Astrocyte of the cerebellum (primary cell): ENCODE measurements around the gene DHRS7C.

Source experiments
- DNase-seq: peaks from one replicate; pipeline ENCODE4 v3.0.0-alpha.2; 2011; ENCODE audit warnings: low read depth
- H3K4me3 ChIP-seq: 2 replicates; pipeline ENCODE4 v1.5.1; 2011; ENCODE audit warnings: mild to moderate bottlenecking, low read depth, low read length, moderate library complexity
- CTCF ChIP-seq: IDR thresholded peaks from 2 replicates; pipeline ENCODE4 v1.5.1; 2012; ENCODE audit warnings: low read length, low read depth, moderate library complexity, mild to moderate bottlenecking; ENCODE audit errors: missing control alignments
- in situ Hi-C: cut with HindIII; loops from 2 replicates; pipeline ENCODE4 v1.10.0; 2017; ENCODE audit warnings: low sequenced_read_pairs

The DHRS7C gene

GRCh38 chr17:9818760-9819159, 27.4 kb upstream of the DHRS7C start:
- in situ Hi-C loops = no loop called here

GRCh38 chr17:9817086-9817485, 25.7 kb upstream of the DHRS7C start:
- H3K4me3 ChIP-seq = no peak overlapping the region
- no peak for TF ChIP-seq CTCF
- in situ Hi-C loops = no loop called here
- DNase-seq = peak; percentile 18

More at GRCh38 chr17:9818760-9819159, 27.4 kb upstream of the DHRS7C start:
- no peak overlapping the region for H3K4me3 ChIP-seq
- no peak for TF ChIP-seq CTCF
- no peak for DNase-seq

- DNase-seq = no peak
- no peak overlapping the region for H3K4me3 ChIP-seq
- no peak for TF ChIP-seq CTCF
- in situ Hi-C loops = no loop called here
These were observed 25.1 kb upstream of the DHRS7C start for GRCh38 chr17:9816472-9816871.

- no peak overlapping the region for H3K4me3 ChIP-seq
- in situ Hi-C loops = no loop called here
- DNase-seq = no peak
- TF ChIP-seq CTCF = no peak
These were observed 23.0 kb upstream of the DHRS7C start for GRCh38 chr17:9814337-9814945.

GRCh38 chr17:9813166-9813565, 21.8 kb upstream of the DHRS7C start:
- no peak for TF ChIP-seq CTCF
- in situ Hi-C loops = no loop called here

GRCh38 chr17:9811537-9811936, 20.1 kb upstream of the DHRS7C start:
- no peak for TF ChIP-seq CTCF
- in situ Hi-C loops = no loop called here
- no peak for DNase-seq
- H3K4me3 ChIP-seq = no peak overlapping the region

More at GRCh38 chr17:9813166-9813565, 21.8 kb upstream of the DHRS7C start:
- H3K4me3 ChIP-seq = no peak overlapping the region
- no peak for DNase-seq

- H3K4me3 ChIP-seq = no peak overlapping the region
- in situ Hi-C loops = no loop called here
- no peak for TF ChIP-seq CTCF
- DNase-seq = no peak
These were observed 19.7 kb upstream of the DHRS7C start for GRCh38 chr17:9811086-9811485.
